Stimulated activated CD4-positive, alpha-beta T cell treated with anti-CD3 and anti-CD28 coated beads, Interleukin-15, amount 100 ng/mL, for 1 hour (primary cell): Measurements from ENCODE around the gene CACTIN.

Experiments
- DNase-seq, 2 donors: peaks; one replicate each; pipeline ENCODE4 v3.0.0-alpha.2; 2020; ENCODE audit warnings: low read depth in 1 of 2, low spot score in 1 of 2

Gene CACTIN

GRCh38 chr19:3646336-3647092 lies 19.9 kb upstream of the CACTIN start:
- DNase-seq = no peak

GRCh38 chr19:3645726-3646125 lies 19.1 kb upstream of the CACTIN start:
- no peak for DNase-seq

- no peak for DNase-seq
These were observed 18.4 kb upstream of the CACTIN start for GRCh38 chr19:3645067-3645396.

- no peak for DNase-seq
These were observed 17.9 kb upstream of the CACTIN start for GRCh38 chr19:3644351-3645066.

- no peak for DNase-seq
These were observed 17.2 kb upstream of the CACTIN start for GRCh38 chr19:3643674-3644313.

GRCh38 chr19:3642987-3643673 lies 16.5 kb upstream of the CACTIN start:
- DNase-seq = no peak

- no peak for DNase-seq
These were observed 15.7 kb upstream of the CACTIN start for GRCh38 chr19:3642296-3642695.

GRCh38 chr19:3641515-3642269 lies 15.1 kb upstream of the CACTIN start:
- no peak for DNase-seq

- DNase-seq = no peak
These were observed 12.9 kb upstream of the CACTIN start for GRCh38 chr19:3639479-3639878.

GRCh38 chr19:3638208-3639193 lies 11.9 kb upstream of the CACTIN start:
- DNase-seq = no peak

- no peak for DNase-seq
These were observed 11.0 kb upstream of the CACTIN start for GRCh38 chr19:3637621-3638020.

- DNase-seq = no peak
These were observed 10.4 kb upstream of the CACTIN start for GRCh38 chr19:3636962-3637361.

- DNase-seq = no peak
These were observed 9.9 kb upstream of the CACTIN start for GRCh38 chr19:3636506-3636905.

GRCh38 chr19:3634496-3635045 lies 8.0 kb upstream of the CACTIN start:
- DNase-seq = no peak

GRCh38 chr19:3633559-3633988 lies 7.0 kb upstream of the CACTIN start:
- DNase-seq = no peak

GRCh38 chr19:3632739-3633558 lies 6.4 kb upstream of the CACTIN start:
- DNase-seq = no peak

GRCh38 chr19:3632098-3632497 lies 5.5 kb upstream of the CACTIN start:
- no peak for DNase-seq

- DNase-seq = no peak
These were observed 4.7 kb upstream of the CACTIN start for GRCh38 chr19:3631053-3631861.
